GM20000 (cell line): ENCODE measurements around the gene GRID2.

Source experiments
- DNase-seq: peaks from one replicate; pipeline ENCODE4 v3.0.0; 2012; ENCODE audit warnings: low spot score
- CTCF ChIP-seq: IDR thresholded peaks from 2 replicates; pipeline ENCODE4 v1.5.1; 2012; ENCODE audit warnings: mild to moderate bottlenecking, control low read depth; ENCODE audit errors: extremely low read depth, missing control alignments

GRID2 gene

GRCh38 chr4:93174598-93174997 is 870.8 kb downstream of the GRID2 start:
- DNase-seq, result no peak
- no peak for TF ChIP-seq CTCF

- no peak for DNase-seq
- no peak for TF ChIP-seq CTCF
Observed at GRCh38 chr4:93178279-93178678, 874.5 kb downstream of the GRID2 start.

GRCh38 chr4:93179044-93179443 is 875.3 kb downstream of the GRID2 start:
- no peak for DNase-seq
- no peak for TF ChIP-seq CTCF

DNA sequence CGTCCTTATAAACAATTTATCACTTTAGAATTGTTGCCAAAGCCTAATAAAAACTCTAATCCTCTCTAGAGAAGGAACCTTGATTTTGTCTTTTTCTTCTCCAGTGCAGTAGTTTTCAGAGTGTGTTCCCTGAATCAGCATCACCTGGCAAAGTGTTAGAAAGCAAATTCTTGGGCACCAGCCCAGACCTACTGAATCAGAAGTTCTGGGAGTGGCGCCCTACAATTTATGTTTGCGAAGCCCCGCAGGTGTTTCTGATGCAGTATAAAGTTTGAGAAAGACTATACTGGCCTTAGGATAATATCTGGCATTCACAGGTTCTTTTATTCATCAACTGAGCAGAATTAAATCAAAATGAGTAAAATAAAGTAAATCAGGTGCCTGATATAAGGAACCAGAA is 879.0 kb downstream of the GRID2 start:
- DNase-seq, result no peak
- no peak for TF ChIP-seq CTCF

DNA sequence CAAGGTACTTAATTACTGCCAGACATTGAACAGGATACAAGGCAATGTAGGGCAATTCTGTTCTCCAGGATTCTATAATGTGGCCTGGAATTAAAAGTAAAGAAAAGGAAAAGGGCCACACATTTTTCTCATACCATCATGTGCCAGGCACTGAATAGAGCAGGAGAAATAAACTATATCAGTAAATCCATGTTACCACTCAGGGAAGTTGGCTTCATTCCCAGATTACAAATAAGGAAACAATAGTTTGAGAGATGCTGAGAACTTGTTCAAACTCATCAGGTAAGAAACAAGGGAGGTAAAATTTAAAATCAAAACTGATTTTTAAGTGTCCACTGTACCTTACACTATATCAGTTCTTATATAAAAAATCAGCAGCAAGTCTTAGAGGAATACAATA is 879.8 kb downstream of the GRID2 start:
- no peak for DNase-seq
- TF ChIP-seq CTCF, result no peak

DNA sequence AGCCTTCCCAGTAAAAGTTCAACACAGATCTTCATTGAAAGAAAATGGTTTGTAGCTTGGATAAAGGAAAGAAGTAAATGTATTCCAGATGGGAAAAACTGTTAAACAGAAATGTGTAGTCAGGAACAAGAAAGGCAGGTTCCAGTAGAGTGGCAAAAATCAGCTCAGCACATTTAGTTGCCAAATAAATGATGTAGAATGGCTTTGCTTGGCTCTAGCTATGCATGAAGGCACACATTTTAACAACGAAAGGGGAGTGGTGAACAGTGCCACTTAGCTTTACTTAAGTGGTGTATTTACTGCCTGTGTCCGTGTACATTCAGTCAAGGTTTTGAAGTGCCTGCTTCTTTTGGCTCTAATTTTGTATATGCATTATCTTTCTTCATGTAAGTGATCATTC is 880.3 kb downstream of the GRID2 start:
- DNase-seq, result no peak
- TF ChIP-seq CTCF, result no peak

DNA sequence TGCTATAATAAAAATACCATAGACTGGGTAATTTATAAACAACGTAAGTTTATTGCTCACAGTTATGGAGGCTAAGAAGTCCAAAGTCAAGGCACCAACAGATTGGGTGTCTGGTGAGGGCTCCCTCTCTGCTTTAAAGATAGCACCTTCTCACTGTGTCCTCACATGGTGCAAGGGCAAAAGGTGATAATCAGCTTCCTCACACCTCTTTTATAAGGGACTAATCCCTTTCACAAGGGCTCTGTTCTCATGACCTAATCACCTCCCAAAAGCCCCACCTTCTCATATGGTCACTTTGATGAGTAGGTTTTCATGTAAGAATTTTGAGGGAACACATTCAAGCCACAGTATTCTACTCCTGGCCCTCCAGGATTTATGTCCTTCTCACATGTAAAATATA is 883.1 kb downstream of the GRID2 start:
- no peak for DNase-seq
- TF ChIP-seq CTCF, result no peak

DNA sequence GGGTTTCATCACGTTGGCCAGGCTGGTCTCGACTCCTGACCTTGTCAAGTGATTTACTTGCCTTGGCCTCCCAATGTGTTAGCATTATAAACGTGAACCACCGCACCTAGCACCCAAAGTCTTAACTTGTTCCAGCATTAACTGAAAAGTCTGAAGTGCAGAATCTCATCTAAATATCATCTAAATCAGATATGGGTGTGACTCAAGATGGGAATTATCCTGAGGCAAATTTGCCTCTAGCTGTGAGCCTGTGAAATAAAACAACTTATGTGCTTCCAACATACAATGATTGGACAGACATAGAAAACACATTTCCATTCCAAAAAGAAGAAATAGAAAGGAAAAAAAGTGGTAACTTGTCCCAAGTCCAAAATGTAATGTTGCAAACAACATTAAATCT is 883.7 kb downstream of the GRID2 start:
- no peak for TF ChIP-seq CTCF

More for the DNA sequence above, 883.7 kb downstream of the GRID2 start:
- DNase-seq, result no peak
